Natural killer cell (primary cell): ENCODE data around the gene SLC13A5. TPM values are rescaled to one million over a fixed set of nuclear protein-coding genes. Genes with fewer than 3 reads are reported as not detected.

Source experiments
- ATAC-seq, 3 donors: fragments of 150-1000 bp in 2 of 3; fragments of 200-7000 bp in 1 of 3; cut with Tn5 transposase; 1 replicate in 1 of 3; 2 replicates in 2 of 3; pipeline ENCODE4 v1.10.0; 2021; ENCODE audit warnings: mild to moderate bottlenecking in 2 of 3, moderate library complexity in 2 of 3
- DNase-seq, 2 donors: peaks; one replicate each; pipeline versions ENCODE4 v3.0.0 to v3.0.0-alpha.2; 2013 to 2021; ENCODE audit warnings: mixed read lengths in 1 of 2
- H3K27ac ChIP-seq: one replicate; pipeline ENCODE4 v1.5.1; 2013; ENCODE audit warnings: mild to moderate bottlenecking, low read length
- H3K27me3 ChIP-seq: one replicate; pipeline ENCODE4 v1.6.1; 2013; ENCODE audit warnings: low read length; ENCODE audit not compliant: control insufficient read depth, insufficient read depth
- H3K36me3 ChIP-seq: one replicate; pipeline ENCODE4 v1.6.1; 2013; ENCODE audit warnings: low read length; ENCODE audit not compliant: control insufficient read depth, insufficient read depth
- H3K4me1 ChIP-seq: one replicate; pipeline ENCODE4 v1.6.1; 2013; ENCODE audit warnings: low read length; ENCODE audit not compliant: control insufficient read depth, insufficient read depth
- H3K4me3 ChIP-seq: one replicate; pipeline ENCODE4 v1.5.1; 2013; ENCODE audit warnings: low read length
- H3K9me3 ChIP-seq: one replicate; pipeline ENCODE4 v1.6.1; 2013; ENCODE audit warnings: low read length; ENCODE audit not compliant: control insufficient read depth, insufficient read depth
- H3K27ac Mint-ChIP-seq, 2 donors: one replicate each; pipeline ENCODE4 v1.8.0; 2022; ENCODE audit warnings: mild to moderate bottlenecking in 2 of 2, mixed read lengths in 2 of 2, moderate library complexity in 1 of 2
- H3K27me3 Mint-ChIP-seq, 2 donors: one replicate each; pipeline ENCODE4 v1.8.0; 2022; ENCODE audit warnings: low read depth in 2 of 2, mixed read lengths in 2 of 2
- H3K36me3 Mint-ChIP-seq: one replicate; pipeline ENCODE4 v1.8.0; 2022; ENCODE audit warnings: mixed read lengths
- H3K4me1 Mint-ChIP-seq, 2 donors: one replicate each; pipeline ENCODE4 v1.8.0; 2022; ENCODE audit warnings: mixed read lengths in 2 of 2
- H3K4me3 Mint-ChIP-seq: one replicate; pipeline ENCODE4 v1.8.0; 2022; ENCODE audit warnings: mild to moderate bottlenecking, moderate library complexity, mixed read lengths
- H3K9me3 Mint-ChIP-seq, 2 donors: one replicate each; pipeline ENCODE4 v1.8.0; 2022; ENCODE audit warnings: mixed read lengths in 2 of 2
- WGBS: methylation state at CpG from one replicate; pipeline ENCODE4 v1.1.7; 2013; ENCODE audit warnings: missing lambda C conversion rate; ENCODE audit not compliant: insufficient coverage; 5-methylcytosine and 5-hydroxymethylcytosine counted together
- intact Hi-C: fragments of 100-400 bp; cut with micrococcal nuclease; formaldehyde crosslinking; loops from one replicate; pipeline ENCODE4 v1.14.2; 2022
- total RNA-seq, 4 donors: library from RNA; stranded (reverse); fragments of 120-200 nt in 1 of 4; gene quantifications; one replicate each; pipeline versions ENCODE4 v1.2.3 to v1.2.4, GENCODE V29; 2013 to 2022
- TF ChIP-seq, protein P1 (sequence below): fragments of 200-600 bp; IDR thresholded peaks from one replicate; pipeline ENCODE4 v1.8.0; 2022; ENCODE audit warnings: antibody characterized with exemption

Gene SLC13A5
- total RNA-seq, 3 donors from 2014 or later (not counting 1 experiment from before 2014, with no cell fraction given): not detected

DNA sequence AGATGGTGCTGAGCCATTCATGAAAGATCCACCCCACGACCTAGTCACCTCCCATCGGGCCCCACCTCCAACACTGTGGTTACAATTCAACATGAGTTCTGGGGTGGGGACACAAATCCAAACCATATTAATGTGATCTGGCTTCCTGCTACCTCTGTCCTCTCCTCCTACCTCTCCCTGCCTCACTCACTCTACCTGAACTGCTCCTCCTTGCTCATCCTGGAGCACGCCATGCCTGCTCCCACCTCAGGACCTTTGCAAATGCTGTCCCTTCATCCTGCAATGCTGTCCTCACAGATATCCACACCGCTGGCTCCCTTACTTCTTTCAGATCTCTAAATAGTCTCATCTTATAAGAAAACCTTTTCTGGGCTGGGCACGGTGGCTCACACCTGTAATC lies 10.8 kb upstream of the SLC13A5 start:
- Histone ChIP-seq H3K36me3 (no peaks in the 10 kb centered on the region), H3K27ac (no peak overlapping the region), H3K4me3 (no peak overlapping the region), H3K4me1 (no peaks in the 10 kb centered on the region), H3K27me3 (peaks cover 3% of the 10 kb centered on the region), H3K9me3 (no peaks in the 10 kb centered on the region)
- H3K36me3 Mint-ChIP-seq: no peaks in the 10 kb centered on the region
- WGBS: 88% methylated on average over 5 of the region's 5 CpGs
- H3K4me3 Mint-ChIP-seq: no peak overlapping the region
- no peak for ATAC-seq
- intact Hi-C loops: no loop called here
- H3K27ac Mint-ChIP-seq: no peak overlapping the region
- H3K27me3 Mint-ChIP-seq: peaks cover 39 to 44% of the 10 kb centered on the region in 2 donors
- no peak for DNase-seq
- TF ChIP-seq, protein P1, sequence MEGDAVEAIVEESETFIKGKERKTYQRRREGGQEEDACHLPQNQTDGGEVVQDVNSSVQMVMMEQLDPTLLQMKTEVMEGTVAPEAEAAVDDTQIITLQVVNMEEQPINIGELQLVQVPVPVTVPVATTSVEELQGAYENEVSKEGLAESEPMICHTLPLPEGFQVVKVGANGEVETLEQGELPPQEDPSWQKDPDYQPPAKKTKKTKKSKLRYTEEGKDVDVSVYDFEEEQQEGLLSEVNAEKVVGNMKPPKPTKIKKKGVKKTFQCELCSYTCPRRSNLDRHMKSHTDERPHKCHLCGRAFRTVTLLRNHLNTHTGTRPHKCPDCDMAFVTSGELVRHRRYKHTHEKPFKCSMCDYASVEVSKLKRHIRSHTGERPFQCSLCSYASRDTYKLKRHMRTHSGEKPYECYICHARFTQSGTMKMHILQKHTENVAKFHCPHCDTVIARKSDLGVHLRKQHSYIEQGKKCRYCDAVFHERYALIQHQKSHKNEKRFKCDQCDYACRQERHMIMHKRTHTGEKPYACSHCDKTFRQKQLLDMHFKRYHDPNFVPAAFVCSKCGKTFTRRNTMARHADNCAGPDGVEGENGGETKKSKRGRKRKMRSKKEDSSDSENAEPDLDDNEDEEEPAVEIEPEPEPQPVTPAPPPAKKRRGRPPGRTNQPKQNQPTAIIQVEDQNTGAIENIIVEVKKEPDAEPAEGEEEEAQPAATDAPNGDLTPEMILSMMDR: no peak
- H3K9me3 Mint-ChIP-seq: no peaks in the 10 kb centered on the region
- H3K4me1 Mint-ChIP-seq: no peaks in the 10 kb centered on the region

DNA sequence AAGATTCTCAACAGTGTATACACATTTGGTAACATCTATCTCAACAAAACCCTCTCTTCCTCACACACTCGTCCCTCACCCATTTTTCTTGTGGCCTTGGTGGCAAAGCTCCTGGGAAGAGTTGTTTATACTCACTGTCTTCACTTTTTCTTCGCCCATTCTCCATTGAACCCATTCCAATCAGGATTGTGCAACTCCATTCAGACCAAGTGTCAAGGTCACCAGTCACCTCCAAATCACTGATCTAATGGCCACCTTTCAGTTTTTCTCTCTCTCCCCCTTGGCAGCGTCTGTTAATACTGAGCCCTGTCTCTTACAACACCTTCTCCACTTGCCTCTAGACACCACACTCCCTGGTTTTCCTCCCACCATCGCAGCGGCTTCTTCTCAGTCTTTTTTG lies 8.6 kb upstream of the SLC13A5 start:
- DNase-seq: no peak
- Mint-ChIP-seq H3K9me3 (no peaks in the 10 kb centered on the region), H3K36me3 (no peaks in the 10 kb centered on the region), H3K4me1 (no peaks in the 10 kb centered on the region), H3K27ac (no peak overlapping the region), H3K4me3 (no peak overlapping the region), H3K27me3 (peaks cover 44 to 53% of the 10 kb centered on the region in 2 donors)
- Histone ChIP-seq H3K4me3 (no peak overlapping the region), H3K9me3 (no peaks in the 10 kb centered on the region), H3K27ac (no peak overlapping the region), H3K27me3 (peaks cover 3% of the 10 kb centered on the region), H3K36me3 (no peaks in the 10 kb centered on the region), H3K4me1 (no peaks in the 10 kb centered on the region)
- TF ChIP-seq, protein P1: no peak
- 85% methylated on average over 5 of the region's 5 CpGs for WGBS
- no peak for ATAC-seq
- intact Hi-C loops: no loop called here

DNA sequence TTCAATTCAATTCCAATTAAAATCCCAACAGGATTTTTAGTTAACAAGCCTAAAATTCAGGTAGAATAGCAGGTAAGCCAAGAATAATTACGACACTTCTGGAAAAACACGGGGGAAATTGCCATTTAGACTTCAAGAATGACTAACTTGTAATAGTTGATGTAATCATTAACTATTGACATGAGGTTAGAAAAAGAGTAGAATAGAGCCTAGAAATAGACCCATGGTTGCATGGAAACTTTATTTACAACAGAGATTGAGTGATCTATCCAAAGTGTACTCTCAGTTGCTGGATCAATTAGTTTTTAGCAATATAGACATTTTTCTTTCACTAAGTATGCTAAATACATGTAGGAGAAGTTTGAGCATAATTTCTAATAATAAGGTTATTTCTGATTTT lies 3.6 kb upstream of the SLC13A5 start:
- ATAC-seq: no peak
- H3K36me3 ChIP-seq: no peaks in the 10 kb centered on the region
- no peaks in the 10 kb centered on the region for H3K9me3 ChIP-seq
- TF ChIP-seq, protein P1: no peak
- H3K4me1 ChIP-seq: peaks cover 21% of the 10 kb centered on the region
- no peak overlapping the region for H3K27ac ChIP-seq
- intact Hi-C loops: no loop called here
- Mint-ChIP-seq H3K27me3 (peaks cover 51 to 71% of the 10 kb centered on the region in 2 donors), H3K9me3 (no peaks in the 10 kb centered on the region), H3K4me1 (peaks cover 0 to 21% of the 10 kb centered on the region in 2 donors), H3K27ac (no peak overlapping the region), H3K36me3 (no peaks in the 10 kb centered on the region), H3K4me3 (no peak overlapping the region)
- DNase-seq: no peak
- WGBS: 94% methylated on average over 2 of the region's 2 CpGs
- peaks cover 17% of the 10 kb centered on the region for H3K27me3 ChIP-seq
- H3K4me3 ChIP-seq: no peak overlapping the region

DNA sequence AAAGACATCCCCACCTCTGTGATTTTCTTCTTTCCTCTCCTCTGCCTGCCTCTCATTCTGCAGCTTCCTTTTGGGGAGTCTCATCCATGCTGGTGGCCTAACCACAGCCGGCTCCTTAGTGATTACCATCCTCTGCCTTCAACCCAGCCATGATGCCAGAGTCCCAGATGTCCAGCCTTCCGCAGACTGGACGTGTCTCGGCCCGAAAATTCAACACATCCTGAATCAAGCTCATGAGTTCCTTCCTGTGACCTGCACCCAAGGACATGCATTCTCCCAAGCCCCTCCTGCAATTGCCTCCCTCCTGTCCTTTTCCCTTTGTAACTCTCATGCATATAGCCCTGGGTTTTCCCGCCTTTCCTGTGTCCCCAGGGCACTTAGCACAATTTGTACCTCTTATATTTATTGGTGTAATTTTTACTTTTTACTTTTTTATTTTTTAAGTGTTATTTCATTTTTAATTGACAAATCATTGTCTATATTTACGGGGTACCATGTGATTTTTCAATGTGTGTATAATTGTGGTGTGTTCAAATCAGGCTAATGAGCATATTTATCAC lies 1.2 kb upstream of the SLC13A5 start:
- intact Hi-C loops: no loop called here
- H3K27ac Mint-ChIP-seq: no peak overlapping the region
- peaks cover 21% of the 10 kb centered on the region for H3K4me1 ChIP-seq
- TF ChIP-seq, protein P1: no peak
- peaks cover 43 to 58% of the 10 kb centered on the region in 2 donors for H3K27me3 Mint-ChIP-seq
- DNase-seq (no peak), ATAC-seq (no peak)
- 92% methylated on average over 6 of the region's 7 CpGs for WGBS
- H3K9me3 ChIP-seq: no peaks in the 10 kb centered on the region
- no peaks in the 10 kb centered on the region for H3K36me3 ChIP-seq
- no peak overlapping the region for H3K4me3 ChIP-seq
- no peaks in the 10 kb centered on the region for H3K9me3 Mint-ChIP-seq
- H3K4me1 Mint-ChIP-seq: peaks cover 0 to 21% of the 10 kb centered on the region in 2 donors
- H3K36me3 Mint-ChIP-seq: no peaks in the 10 kb centered on the region
- no peak overlapping the region for H3K27ac ChIP-seq
- H3K27me3 ChIP-seq: peaks cover 13% of the 10 kb centered on the region
- no peak overlapping the region for H3K4me3 Mint-ChIP-seq
